CD14-positive monocyte (primary cell): ENCODE measurements around the gene TEX19. TPM values are rescaled to one million over a fixed set of nuclear protein-coding genes. Genes with fewer than 3 reads are reported as not detected.

ENCODE experiments used
- DNase-seq, 3 donors: peaks; one replicate each; pipeline ENCODE4 v3.0.0-alpha.2; 2011 to 2022
- H2AFZ ChIP-seq: 2 replicates; pipeline ENCODE4 v1.6.0; 2012; ENCODE audit warnings: mild to moderate bottlenecking, low read depth, low read length, inconsistent platforms; ENCODE audit not compliant: insufficient read depth, poor library complexity, severe bottlenecking
- H3K27ac ChIP-seq, 2 donors: 1 replicate in 1 of 2; 2 replicates in 1 of 2; pipeline ENCODE4 v1.5.1; 2012 to 2013; ENCODE audit warnings: low read length in 2 of 2, control low read depth in 1 of 2, inconsistent platforms in 1 of 2, low read depth in 1 of 2, mild to moderate bottlenecking in 1 of 2
- H3K27me3 ChIP-seq, 2 donors: one replicate each; pipeline versions ENCODE4 v1.6.0 to v1.6.1; 2011 to 2013; ENCODE audit warnings: low read length in 2 of 2; ENCODE audit not compliant: control insufficient read depth in 2 of 2, insufficient read depth in 2 of 2
- H3K36me3 ChIP-seq, 2 donors: replicated peaks in 1 of 2; 1 replicate in 1 of 2; 2 replicates in 1 of 2; pipeline versions ENCODE4 v1.5.1 to v1.6.1; 2012 to 2013; ENCODE audit warnings: low read length in 2 of 2, control low read depth in 1 of 2, inconsistent platforms in 1 of 2, mild to moderate bottlenecking in 1 of 2; ENCODE audit not compliant: insufficient read depth in 2 of 2, control insufficient read depth in 1 of 2
- H3K4me1 ChIP-seq, 2 donors: 1 replicate in 1 of 2; 2 replicates in 1 of 2; pipeline versions ENCODE4 v1.5.1 to v1.6.1; 2012 to 2013; ENCODE audit warnings: low read length in 2 of 2, control low read depth in 1 of 2, inconsistent platforms in 1 of 2, mild to moderate bottlenecking in 1 of 2, moderate library complexity in 1 of 2; ENCODE audit not compliant: insufficient read depth in 2 of 2, control insufficient read depth in 1 of 2
- H3K4me2 ChIP-seq: replicated peaks from 2 replicates; pipeline ENCODE3; 2012; ENCODE audit warnings: low read length, moderate library complexity, mild to moderate bottlenecking; ENCODE audit not compliant: poor library complexity, severe bottlenecking; ENCODE audit errors: extremely low read depth
- H3K4me3 ChIP-seq, 3 experiments: fragments of 200-600 bp in 1 of 3; sonication (generic) in 1 of 3; replicated peaks in 1 of 3; 1 replicate in 2 of 3; 2 replicates in 1 of 3; pipeline ENCODE4 v1.5.1; 2011 to 2013; ENCODE audit warnings: low read length in 3 of 3, mild to moderate bottlenecking in 3 of 3, control low read depth in 2 of 3, low read depth in 2 of 3, inconsistent platforms in 1 of 3, moderate library complexity in 1 of 3
- H3K79me2 ChIP-seq: 2 replicates; pipeline ENCODE4 v1.6.0; 2012; ENCODE audit warnings: mild to moderate bottlenecking, control low read depth, inconsistent platforms, low read length, moderate library complexity; ENCODE audit not compliant: insufficient read depth
- H3K9ac ChIP-seq: 2 replicates; pipeline ENCODE4 v1.6.0; 2017; ENCODE audit warnings: low read length, mild to moderate bottlenecking; ENCODE audit not compliant: insufficient read depth, poor library complexity, severe bottlenecking
- H3K9me3 ChIP-seq, 2 donors: replicated peaks in 1 of 2; 1 replicate in 1 of 2; 2 replicates in 1 of 2; pipeline versions ENCODE4 v1.5.1 to v1.6.1; 2012 to 2013; ENCODE audit warnings: low read length in 2 of 2, control low read depth in 1 of 2; ENCODE audit not compliant: control insufficient read depth in 1 of 2, insufficient read depth in 1 of 2
- H4K20me1 ChIP-seq: 2 replicates; pipeline ENCODE4 v1.6.0; 2012; ENCODE audit warnings: mild to moderate bottlenecking, low read length, control low read depth, moderate library complexity; ENCODE audit not compliant: insufficient read depth
- H3K27ac Mint-ChIP-seq, 7 donors: one replicate each; pipeline ENCODE4 v1.8.0; 2020; ENCODE audit warnings: mild to moderate bottlenecking in 7 of 7, mixed read lengths in 7 of 7, moderate library complexity in 6 of 7, inconsistent platforms in 2 of 7
- H3K27me3 Mint-ChIP-seq, 3 donors: one replicate each; pipeline ENCODE4 v1.8.0; 2021 to 2022; ENCODE audit warnings: low read depth in 3 of 3, mild to moderate bottlenecking in 3 of 3, mixed read lengths in 3 of 3, moderate library complexity in 3 of 3, inconsistent platforms in 1 of 3
- H3K36me3 Mint-ChIP-seq, 2 donors: one replicate each; pipeline ENCODE4 v1.8.0; 2020; ENCODE audit warnings: mixed read lengths in 2 of 2, inconsistent platforms in 1 of 2, mild to moderate bottlenecking in 1 of 2
- H3K4me1 Mint-ChIP-seq: one replicate; pipeline ENCODE4 v1.8.0; 2020; ENCODE audit warnings: mild to moderate bottlenecking, mixed read lengths
- H3K4me3 Mint-ChIP-seq, 2 donors: one replicate each; pipeline ENCODE4 v1.8.0; 2020; ENCODE audit warnings: mild to moderate bottlenecking in 2 of 2, mixed read lengths in 2 of 2, moderate library complexity in 1 of 2
- H3K9me3 Mint-ChIP-seq, 7 donors: one replicate each; pipeline ENCODE4 v1.8.0; 2020 to 2022; ENCODE audit warnings: mixed read lengths in 7 of 7, mild to moderate bottlenecking in 6 of 7, moderate library complexity in 6 of 7, inconsistent platforms in 2 of 7
- CTCF ChIP-seq: fragments of 200-600 bp; IDR thresholded peaks from one replicate; pipeline ENCODE4 v1.8.0; 2022; ENCODE audit warnings: antibody characterized with exemption, mild to moderate bottlenecking
- WGBS: methylation state at CpG from one replicate; pipeline ENCODE4 v1.1.5; 2013; ENCODE audit warnings: missing lambda C conversion rate; ENCODE audit not compliant: insufficient coverage; 5-methylcytosine and 5-hydroxymethylcytosine counted together
- intact Hi-C, 2 donors: fragments of 100-400 bp; cut with micrococcal nuclease; formaldehyde crosslinking; loops; one replicate each; pipeline versions ENCODE4 v1.15.0 to v1.15.1; 2023
- polyA plus RNA-seq, 3 donors: library from polyadenylated mRNA; depleted of rRNA in 1 of 3; unstranded in 2 of 3; stranded (reverse) in 1 of 3; fragments of 300-500 nt in 2 of 3; fragments of >200 nt in 1 of 3; fragmentation: Illumina TruSeq in 2 of 3; gene quantifications; 1 replicate in 2 of 3; 2 replicates in 1 of 3; pipeline ENCODE4 v1.2.3, GENCODE V29; 2012 to 2021

The TEX19 gene
- polyA plus RNA-seq, 3 donors: not detected

- no peaks in the 10 kb centered on the region for H3K36me3 Mint-ChIP-seq
- TF ChIP-seq CTCF: no peak
- Histone ChIP-seq H3K27ac (no peak overlapping the region), H2AFZ (no peak overlapping the region), H3K79me2 (no peaks in the 10 kb centered on the region), H3K36me3 (no peaks in the 10 kb centered on the region), H3K9me3 (peaks cover 0 to 15% of the 10 kb centered on the region in 2 donors), H3K4me3 (peak overlapping the region in 1 of 3 experiments; percentile 56), H3K9ac (peak overlapping the region; percentile 8), H4K20me1 (peaks cover 33% of the 10 kb centered on the region), H3K27me3 (peaks cover 0 to 20% of the 10 kb centered on the region in 2 donors), H3K4me2 (peak overlapping the region; percentile 62), H3K4me1 (peaks cover 23 to 28% of the 10 kb centered on the region in 2 donors)
- DNase-seq: peak in 1 of 3 donors; percentile 38
- 10% methylated on average over 24 of the region's 36 CpGs for WGBS
- peaks cover 17 to 41% (median 36%) of the 10 kb centered on the region in 3 donors for H3K27me3 Mint-ChIP-seq
- intact Hi-C loops: no loop called here
- H3K27ac Mint-ChIP-seq: peak overlapping the region in 1 of 7 donors; percentile 66
- peak overlapping the region; percentile 58 to 88 for H3K4me3 Mint-ChIP-seq
- H3K4me1 Mint-ChIP-seq: peaks cover 23% of the 10 kb centered on the region
- peaks cover 0 to 5% (median 3%) of the 10 kb centered on the region in 7 donors for H3K9me3 Mint-ChIP-seq
Measured at GRCh38 chr17:82315703-82316358, 43.2 kb upstream of the TEX19 start.

GRCh38 chr17:82316651-82317393 lies 42.2 kb upstream of the TEX19 start:
- Histone ChIP-seq H3K4me3 (no peak overlapping the region), H3K4me1 (peaks cover 23 to 34% of the 10 kb centered on the region in 2 donors), H3K9ac (no peak overlapping the region), H3K4me2 (no peak overlapping the region), H3K9me3 (peaks cover 0 to 15% of the 10 kb centered on the region in 2 donors), H3K27me3 (peaks cover 0 to 20% of the 10 kb centered on the region in 2 donors), H2AFZ (no peak overlapping the region), H3K79me2 (no peaks in the 10 kb centered on the region), H3K36me3 (peaks cover 0 to 3% of the 10 kb centered on the region in 2 donors), H4K20me1 (peaks cover 43% of the 10 kb centered on the region), H3K27ac (no peak overlapping the region)
- intact Hi-C loops: no loop called here
- Mint-ChIP-seq H3K4me3 (peak overlapping the region; percentile 50 to 88), H3K27ac (no peak overlapping the region), H3K27me3 (peaks cover 17 to 45% (median 36%) of the 10 kb centered on the region in 3 donors), H3K4me1 (peaks cover 27% of the 10 kb centered on the region), H3K9me3 (peaks cover 0 to 5% (median 3%) of the 10 kb centered on the region in 7 donors), H3K36me3 (peaks cover 2 to 3% of the 10 kb centered on the region in 2 donors)
- WGBS: 91% methylated on average over 23 of the region's 29 CpGs
- DNase-seq: no peak
- no peak for TF ChIP-seq CTCF
